Activated T-cell treated with anti-CD3 and anti-CD28 coated beads for 48 hours (primary cell): ENCODE data around the gene LPIN3.

Experiments
- DNase-seq: peaks from one replicate; pipeline ENCODE4 v3.0.0-alpha.2; 2020; ENCODE audit warnings: low read depth

Gene LPIN3

GRCh38 chr20:41393705-41394066 is 53.1 kb downstream of the LPIN3 start:
- no peak for DNase-seq

DNA sequence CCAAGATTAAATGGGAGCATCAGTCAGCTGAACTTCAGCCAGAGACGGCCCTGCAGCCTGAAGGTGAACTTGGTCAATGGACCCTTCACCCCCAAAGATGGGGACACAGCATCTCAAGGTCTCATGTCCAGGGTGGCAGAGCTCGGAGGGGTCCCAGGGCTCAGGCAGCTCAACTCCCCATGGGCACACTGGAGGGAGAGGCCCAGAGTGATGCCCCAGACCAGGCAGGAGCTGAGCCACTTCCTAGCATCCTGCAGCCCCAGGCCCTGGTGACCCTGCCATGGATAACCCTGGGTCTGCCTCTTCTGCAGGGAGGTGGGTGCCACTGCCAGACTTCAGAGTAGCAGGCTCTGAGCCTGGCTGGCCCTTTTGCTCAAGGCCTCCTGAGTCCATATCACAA is 53.5 kb downstream of the LPIN3 start:
- no peak for DNase-seq

- DNase-seq, result no peak
Observed at GRCh38 chr20:41394931-41395666, 54.5 kb downstream of the LPIN3 start.

GRCh38 chr20:41395667-41396664 is 55.3 kb downstream of the LPIN3 start:
- DNase-seq, result no peak

DNA sequence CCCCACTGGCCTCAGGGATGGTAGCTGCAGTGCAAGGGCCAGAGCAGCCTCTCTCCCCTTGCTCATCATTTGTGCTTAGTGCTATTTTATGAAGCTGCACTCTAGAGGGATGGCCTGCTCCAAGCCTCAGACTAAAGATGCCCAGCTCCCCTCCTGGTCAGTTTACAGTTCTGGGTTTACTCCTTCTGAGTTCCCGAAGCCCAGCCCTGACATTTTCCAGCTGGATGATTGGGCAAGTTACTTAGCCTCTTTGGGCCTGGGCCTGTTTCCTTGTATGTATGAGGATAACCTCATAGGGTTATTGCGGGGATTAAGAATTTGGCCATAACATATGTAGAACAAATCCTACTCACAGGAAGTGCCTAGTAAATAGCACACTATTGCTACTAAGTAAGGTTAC is 57.8 kb downstream of the LPIN3 start:
- DNase-seq, result no peak

DNA sequence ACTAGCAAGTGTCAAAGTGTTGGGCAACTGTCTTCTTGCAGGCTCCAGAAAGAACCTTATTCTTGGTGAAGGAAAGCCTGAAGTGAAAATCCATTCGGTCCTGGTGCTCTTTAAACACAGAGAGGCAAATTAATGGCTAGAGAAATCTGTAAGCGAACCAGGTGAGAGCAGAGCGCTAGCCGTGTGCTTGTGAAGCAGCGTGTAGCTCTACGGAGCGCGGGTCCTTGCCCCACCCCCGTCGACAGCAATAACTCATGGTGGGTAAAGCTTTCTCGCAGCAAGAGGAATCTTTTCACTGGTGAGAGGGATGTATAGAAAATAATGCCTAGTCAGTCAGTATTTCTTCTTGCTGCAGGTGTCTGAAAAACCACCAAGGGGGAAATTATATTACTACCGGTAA is 63.0 kb downstream of the LPIN3 start:
- no peak for DNase-seq

GRCh38 chr20:41405436-41405835 is 64.8 kb downstream of the LPIN3 start:
- DNase-seq, result no peak

DNA sequence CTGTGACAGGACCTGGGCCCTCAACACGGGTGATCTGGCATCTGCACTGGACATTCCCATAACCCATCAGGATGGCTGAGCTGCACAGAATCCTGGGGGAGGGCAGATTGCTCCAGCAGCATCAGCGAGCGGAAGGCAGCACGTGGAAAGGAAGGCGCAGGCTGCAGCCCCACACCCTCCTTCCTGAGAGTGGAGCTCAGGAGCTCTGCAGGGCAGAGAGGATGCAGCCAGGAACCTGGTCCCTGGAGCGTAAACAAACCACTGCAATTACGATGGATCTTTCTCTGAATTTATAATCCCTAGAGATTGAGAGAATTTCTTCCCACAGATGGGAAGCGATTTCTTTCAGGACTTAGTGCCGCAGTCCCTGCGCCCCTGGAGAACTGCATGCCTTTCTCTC is 65.7 kb downstream of the LPIN3 start:
- DNase-seq, result no peak

DNA sequence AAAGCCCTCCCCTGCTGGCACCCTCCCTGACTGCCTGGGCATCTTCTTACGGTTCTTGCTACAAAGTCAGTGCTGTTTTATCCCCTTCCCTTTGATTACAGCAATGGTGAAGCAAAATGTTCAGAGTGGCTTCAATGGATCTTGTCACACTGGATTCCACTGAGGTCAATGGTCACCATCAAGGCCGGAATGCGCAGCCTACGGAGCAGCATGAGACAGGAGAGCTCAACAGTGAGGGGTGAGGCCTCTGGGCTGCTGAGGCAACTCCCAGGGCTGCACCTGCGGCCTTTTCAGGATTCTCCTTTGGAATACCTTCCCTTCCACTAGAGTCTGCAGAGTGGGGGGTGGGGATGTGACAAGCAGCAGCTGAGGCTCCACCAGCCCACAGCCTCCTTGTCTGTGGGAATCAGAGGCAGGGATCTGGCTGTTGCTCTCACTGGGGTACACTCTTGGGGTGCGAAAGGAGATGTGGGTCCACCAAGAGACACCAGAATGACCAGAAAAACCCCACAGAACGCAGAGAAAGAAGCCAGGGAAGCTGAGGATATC is 66.3 kb downstream of the LPIN3 start:
- DNase-seq, result no peak

GRCh38 chr20:41407607-41408006 is 67.0 kb downstream of the LPIN3 start:
- DNase-seq, result no peak

DNA sequence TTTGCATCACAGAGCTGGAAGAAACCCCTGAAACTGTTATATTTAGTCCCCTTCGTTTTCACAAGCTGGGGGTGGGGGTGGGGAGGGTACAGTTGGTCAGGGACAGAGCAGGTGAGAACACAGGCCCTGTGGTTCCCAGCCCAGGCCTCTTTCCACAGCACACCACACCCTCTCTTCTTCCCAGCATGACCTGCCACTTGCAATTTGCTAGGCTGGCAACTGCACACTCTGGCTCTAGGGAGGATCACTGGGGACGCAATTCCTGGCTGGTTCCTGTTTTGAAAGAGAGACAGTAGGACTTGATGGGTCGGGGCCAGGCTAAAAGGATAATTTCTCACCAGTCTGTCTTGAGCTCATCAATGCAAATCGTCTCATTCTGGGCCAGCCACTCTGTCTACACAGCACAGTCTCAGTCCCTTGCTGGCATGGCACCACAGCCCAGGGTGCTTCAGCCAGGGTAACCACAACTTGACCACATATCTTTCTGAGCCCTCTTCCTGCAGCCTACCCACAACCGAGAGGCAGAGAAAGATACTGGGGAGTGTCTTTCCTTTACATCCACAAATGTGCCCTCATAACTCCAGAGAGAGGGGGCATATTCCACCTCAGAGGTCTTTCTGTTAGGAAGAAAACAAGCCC is 67.7 kb downstream of the LPIN3 start:
- no peak for DNase-seq

DNA sequence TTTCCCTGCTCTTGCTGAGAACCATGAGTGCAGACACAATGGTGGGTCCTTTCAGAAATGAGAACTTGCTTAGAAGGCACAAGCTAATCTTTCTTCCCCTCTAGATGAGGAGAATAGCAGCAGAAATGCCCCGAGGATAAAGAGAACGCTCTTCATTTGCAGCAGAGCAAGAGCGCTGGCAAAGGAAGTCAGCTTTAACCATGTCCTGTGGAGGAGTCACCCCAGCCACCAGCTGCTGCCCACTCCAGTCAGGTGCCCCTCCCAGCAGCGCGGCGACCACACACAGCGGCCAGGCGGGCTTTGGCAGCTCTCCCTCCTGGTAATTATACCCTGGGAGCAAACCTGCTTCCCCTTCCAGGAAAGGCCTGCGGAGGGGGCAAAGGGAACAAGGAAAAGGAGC is 68.4 kb downstream of the LPIN3 start:
- DNase-seq, result no peak
